Cortex of kidney (tissue), 1 donor: ENCODE results near the gene NFKBIE.

ENCODE experiments used
- DNase-seq: peaks from one replicate; lab custom pipeline; 2025; lab: John Stamatoyannopoulos, UW

The NFKBIE gene

DNA sequence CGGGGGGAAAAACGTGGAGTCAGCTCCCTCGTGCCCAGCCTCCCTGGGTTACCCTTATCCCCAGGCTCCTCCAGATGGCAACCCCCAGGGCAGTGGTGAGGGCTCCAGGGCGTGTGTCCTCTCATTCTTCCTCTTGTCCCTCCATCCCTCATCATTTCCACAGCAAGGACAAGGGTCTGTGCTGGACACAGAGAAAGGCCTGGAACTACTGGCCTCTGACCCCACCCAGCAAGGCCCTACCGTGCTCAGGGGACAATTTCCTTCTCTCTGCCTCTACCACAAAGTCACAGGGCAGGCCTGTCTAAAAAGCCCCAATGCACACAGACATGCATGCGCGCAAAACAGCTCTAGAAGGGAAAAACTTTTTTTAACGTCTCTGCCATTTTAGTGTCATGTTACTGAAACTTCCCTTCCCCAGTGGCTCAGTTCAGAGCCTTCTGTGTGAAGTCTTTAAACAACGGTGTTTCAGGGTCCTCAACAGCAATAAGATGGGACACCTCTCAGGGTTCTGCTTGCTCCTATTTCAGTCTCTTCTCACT, 7.0 kb downstream of the NFKBIE start:
- DNase-seq: no peak

DNA sequence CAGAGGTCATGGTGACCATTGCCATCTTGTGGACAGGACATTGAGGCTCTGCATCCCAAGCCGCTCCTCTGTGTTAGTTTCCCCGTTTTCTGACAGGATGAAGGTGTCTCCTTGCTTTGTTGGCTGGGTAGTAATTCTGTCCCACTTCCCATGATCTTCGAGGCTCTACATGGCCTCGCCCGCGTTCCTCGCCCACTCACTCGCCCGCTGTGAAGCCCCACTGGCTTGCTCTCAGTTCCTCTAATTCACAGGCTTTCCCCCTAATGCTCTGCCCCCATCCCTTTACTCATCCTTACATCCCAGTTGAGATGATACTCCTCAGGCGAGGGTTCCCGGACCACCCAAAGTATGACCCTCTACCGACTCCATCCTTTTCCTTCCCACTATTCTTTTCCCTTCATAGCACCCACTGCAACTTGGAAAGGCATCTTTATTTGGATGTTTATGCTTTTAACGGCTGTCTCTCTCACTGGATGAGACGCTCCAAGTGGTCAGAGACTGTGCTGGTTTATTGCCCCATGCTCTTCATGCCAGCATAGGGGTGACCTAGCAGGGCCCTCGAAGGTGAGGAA, 7.5 kb downstream of the NFKBIE start:
- DNase-seq: no peak

DNA sequence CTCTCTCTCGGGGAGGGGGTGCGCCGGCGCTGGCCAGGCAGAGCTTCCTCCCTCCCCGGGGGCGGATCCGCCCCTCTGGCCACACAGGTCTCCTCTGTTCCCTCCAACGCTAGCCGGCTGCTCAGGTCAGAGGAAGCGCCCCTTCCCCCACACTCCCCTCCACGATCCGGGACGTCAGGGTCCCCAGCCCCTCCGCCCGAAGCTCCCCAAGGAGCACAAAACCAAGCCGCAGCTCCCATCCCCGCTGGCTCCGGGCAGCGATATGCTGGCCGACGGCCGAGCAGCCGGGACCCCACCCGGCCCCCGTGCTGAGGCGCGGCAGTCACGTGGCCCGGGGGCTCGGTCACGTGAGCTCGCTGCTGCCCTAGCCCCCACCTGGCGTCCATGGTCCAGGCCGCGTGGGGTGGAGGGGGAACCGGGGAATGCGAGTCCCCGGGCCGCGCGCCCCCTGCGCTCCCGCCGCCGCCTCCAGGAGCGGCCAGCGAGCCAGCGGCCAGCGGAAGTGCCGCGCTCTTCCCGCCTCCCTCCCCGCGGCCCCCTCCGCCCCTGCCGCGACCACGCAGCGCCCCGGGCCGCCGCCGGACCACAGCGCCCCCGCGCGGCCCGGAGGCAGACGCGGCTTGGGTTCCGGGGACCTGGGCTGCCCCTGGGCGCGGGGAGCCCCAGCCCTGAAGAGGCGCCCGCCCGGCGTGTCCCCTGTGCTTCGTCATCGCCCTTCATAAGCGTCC, 8.2 kb downstream of the NFKBIE start, which contains the start of gene SLC35B2:
Gene SLC35B2, minus strand, starts transcription at position 504 of the 728 bp plus-strand sequence. Its CDS starts 118 bp downstream, at position 386.
- DNase-seq: no peak

DNA sequence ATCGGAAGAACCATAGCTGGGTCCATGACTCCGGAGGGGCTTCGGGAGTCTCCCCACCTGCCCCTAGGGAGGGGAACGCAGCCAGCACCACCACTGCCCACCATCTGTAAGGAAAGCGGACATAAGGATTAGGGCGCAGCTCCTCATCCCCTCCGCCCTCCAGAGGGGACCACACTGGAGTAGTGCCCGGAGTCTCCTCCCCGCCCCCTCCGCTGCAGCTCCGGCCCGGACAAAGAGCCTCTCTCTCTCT, 8.7 kb downstream of the NFKBIE start:
- no peak for DNase-seq

DNA sequence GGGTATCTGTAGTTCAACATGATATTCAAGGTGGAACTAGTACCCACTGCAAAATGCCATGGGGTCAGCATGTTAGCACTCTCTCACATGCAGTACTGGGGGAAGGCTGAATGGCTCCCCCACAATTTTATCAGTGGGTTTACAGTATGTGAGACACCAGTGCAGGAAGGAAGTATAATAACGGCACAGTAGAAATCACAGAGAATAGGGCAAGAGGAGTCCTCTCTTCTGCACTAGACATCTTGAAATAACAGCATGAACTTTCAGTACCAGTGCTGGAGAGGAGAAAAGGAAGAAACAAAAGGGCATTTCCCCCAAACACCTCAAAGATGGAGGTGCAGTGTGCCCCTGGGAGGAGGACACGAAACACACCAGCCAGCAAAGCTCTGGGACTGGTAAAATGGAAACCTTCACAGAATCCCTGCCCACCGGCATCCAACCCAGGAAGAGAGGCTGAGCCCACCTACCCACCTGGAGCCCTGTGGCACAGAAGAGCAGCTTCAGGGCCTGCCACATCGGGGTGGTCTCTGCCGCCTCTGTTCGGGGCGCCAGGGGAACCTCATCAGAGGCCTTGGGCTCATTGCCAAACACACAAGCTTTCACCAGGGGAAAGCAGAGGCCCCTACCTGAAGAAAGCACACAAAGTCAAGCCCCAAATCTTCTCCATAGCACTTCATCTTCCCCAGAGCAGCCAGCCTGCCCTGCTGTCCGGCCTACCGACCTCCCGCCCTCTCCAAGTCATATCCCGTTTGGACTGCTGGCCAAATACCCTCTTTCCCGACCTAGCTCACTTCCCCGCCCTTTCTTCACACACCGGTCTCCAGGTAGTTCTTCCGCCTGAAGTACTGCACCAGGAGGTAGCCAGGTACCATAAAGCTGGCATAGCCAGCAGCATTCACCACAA, 9.2 kb downstream of the NFKBIE start:
- no peak for DNase-seq

DNA sequence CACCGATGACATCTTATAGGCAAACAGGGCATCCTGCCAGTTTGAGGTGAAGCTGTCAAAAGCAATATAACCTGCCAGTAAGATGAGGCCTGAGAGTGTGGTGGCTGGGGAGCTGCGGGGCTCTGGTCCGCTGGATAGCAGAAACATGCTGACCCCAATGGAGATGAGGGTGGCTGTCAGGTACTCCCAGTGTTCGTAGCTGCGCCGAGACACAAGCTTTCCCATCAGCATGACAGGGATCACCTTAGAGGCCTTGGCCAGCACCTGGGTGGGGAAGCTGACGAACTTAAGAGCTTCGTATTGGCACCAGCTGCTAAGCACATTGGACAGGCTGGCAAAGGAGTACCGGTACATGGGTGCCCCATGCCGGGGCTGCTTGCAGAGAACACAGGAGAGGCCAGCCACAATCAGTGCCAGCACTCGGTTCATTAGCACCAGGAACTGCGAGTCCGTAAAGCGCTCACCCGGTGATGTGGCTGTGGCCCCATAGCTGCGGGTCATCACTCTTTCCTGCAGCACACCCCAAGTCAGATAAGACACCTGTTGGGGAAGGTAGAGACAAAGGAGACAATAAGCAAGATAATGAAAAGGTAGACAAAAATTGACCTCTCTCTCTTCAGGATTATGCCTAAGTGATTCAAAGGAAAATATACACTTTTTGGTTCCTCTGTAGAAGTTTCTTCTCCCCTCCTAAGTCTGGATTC, 10.1 kb downstream of the NFKBIE start:
- DNase-seq: no peak

DNA sequence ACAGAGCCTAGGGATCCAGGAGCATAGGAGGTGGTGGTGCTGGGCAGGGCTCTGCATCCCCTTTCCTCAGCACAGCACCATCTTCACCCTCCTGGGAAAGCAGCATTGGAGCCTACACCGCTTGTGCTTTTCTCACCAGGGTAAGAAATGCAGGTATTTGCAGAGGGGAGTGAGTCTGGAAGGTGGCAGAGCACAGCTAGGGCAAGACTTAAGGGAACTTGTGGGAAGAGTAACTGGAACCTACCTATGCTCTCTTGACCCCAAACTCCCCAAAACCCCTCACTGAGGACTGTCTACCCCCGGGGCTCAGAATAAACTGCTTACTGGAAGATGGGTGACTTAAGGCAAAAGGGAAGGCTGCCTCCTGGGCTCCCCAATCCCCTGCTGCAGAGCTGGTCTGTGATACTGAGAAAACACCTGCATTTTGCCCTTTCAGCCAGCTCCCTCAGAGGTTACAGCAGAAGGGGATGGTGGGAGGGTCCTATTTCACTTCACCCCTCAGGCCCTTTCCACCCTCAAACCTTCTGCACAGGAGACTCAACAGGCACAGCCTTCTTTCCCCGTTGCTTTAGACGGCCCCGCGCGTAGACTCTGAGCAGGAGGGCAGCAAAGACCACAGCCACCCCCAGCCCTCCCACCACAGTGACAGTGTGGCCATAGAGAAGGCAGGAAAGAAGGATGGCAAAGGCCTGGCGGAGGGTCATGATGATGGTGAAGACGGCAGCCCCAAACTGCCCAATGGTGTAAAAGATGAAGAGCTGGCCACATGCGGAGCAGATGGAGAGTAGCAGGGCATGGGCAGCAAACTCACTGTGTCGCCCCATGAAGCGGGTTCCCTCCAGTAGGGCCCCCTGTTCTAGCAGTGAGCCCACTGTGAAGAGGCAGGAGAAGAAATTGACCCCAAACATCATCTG, 10.9 kb downstream of the NFKBIE start:
- DNase-seq: no peak

DNA sequence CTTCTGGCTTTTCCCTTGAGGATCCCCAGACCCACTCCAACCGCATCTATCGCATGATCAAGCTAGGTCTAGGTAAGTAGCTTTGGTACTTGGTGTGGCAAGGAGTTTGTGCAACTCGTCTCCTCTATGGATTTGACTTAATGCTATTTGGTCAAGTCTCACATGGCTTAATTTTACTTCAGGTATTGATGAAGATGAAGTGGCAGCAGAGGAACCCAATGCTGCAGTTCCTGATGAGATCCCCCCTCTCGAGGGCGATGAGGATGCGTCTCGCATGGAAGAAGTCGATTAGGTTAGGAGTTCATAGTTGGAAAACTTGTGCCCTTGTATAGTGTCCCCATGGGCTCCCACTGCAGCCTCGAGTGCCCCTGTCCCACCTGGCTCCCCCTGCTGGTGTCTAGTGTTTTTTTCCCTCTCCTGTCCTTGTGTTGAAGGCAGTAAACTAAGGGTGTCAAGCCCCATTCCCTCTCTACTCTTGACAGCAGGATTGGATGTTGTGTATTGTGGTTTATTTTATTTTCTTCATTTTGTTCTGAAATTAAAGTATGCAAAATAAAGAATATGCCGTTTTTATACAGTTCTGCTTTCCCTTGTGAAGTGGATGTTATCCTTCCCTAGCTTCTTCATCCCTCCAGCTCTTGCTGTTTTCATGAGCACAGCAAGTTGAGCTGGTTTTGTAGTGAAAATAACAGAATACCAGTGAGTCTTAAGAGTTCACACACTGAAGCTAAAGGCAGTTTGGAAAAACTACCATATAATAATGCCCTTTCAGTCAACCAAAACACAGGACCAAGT, 11.8 kb downstream of the NFKBIE start:
- DNase-seq: no peak

DNA sequence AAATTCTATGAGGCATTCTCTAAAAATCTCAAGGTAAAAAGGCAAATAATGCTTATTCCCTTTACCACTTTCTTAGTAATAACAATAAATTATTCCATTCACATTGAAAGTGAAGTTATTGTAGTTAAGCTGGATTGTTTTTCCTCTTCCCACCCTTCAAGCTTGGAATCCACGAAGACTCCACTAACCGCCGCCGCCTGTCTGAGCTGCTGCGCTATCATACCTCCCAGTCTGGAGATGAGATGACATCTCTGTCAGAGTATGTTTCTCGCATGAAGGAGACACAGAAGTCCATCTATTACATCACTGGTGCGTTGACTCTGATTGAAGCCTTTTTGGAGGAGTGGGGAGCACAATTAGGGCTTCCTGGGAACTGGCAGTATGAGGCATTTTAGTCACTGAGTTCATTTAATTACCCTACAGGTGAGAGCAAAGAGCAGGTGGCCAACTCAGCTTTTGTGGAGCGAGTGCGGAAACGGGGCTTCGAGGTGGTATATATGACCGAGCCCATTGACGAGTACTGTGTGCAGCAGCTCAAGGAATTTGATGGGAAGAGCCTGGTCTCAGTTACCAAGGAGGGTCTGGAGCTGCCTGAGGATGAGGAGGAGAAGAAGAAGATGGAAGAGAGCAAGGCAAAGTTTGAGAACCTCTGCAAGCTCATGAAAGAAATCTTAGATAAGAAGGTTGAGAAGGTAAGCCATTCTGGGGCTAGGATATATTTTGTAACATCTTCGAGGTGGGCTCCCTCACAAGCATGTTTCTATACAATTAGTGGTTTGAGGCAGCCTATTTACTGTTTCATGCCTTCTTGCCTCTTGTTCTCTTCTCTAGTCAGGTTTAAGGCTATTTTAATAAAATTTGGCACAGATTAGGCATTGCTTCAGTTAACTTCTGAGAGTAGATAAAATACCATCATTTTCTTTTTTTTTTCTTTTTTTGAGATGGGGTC, 13.5 kb downstream of the NFKBIE start:
- no peak for DNase-seq

DNA sequence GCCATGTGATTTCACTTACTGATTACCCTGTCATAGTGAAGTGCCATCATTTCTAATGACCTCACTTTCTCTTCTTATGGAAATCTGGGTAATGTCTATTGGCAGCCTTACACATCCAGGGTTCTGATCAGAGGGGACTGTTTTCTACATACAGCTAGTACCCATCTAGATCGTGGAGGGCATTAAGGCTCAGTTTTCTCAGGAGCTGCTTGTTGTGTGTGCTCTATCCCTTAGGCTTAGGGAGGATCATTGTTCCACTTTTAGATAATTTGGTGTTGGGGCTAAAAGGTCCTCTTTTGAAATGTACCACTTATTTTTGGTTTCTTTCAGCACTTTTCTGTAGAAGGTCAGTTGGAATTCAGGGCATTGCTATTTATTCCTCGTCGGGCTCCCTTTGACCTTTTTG, 14.6 kb downstream of the NFKBIE start:
- no peak for DNase-seq

DNA sequence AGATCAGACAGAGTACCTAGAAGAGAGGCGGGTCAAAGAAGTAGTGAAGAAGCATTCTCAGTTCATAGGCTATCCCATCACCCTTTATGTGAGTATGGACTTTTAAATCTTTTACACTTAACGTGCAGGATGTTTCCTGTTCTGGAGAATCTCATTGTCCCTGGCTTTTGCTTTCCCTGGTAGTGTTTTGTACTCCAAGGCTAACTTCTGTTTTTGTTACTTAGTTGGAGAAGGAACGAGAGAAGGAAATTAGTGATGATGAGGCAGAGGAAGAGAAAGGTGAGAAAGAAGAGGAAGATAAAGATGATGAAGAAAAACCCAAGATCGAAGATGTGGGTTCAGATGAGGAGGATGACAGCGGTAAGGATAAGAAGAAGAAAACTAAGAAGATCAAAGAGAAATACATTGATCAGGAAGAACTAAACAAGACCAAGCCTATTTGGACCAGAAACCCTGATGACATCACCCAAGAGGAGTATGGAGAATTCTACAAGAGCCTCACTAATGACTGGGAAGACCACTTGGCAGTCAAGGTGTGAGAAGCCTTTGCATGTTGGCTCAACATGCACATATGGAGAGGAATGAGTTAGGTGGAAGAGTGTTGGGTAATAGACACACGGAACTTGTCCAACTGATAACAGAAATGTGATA, 15.2 kb downstream of the NFKBIE start:
- DNase-seq: no peak

DNA sequence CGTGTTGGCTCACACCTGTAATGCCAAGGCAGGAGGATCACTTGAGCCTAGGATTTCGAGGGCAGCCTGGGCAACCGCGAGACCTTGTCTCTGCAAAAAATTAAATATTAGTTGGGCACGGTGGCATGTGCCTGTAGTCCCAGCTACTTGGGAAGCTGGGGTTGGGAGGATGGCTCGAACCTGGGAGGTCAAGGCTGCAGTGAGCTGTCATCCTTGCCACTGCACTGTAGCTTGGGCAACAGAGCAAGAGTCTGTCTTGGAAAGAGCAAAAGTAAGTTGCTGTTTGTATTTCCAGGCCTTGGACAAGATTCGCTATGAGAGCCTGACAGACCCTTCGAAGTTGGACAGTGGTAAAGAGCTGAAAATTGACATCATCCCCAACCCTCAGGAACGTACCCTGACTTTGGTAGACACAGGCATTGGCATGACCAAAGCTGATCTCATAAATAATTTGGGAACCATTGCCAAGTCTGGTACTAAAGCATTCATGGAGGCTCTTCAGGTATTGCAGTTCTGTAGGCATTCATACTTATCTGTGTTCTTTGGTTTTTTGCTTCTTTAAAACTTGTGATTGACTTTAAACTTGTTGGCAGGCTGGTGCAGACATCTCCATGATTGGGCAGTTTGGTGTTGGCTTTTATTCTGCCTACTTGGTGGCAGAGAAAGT, 16.1 kb downstream of the NFKBIE start:
- DNase-seq: no peak

DNA sequence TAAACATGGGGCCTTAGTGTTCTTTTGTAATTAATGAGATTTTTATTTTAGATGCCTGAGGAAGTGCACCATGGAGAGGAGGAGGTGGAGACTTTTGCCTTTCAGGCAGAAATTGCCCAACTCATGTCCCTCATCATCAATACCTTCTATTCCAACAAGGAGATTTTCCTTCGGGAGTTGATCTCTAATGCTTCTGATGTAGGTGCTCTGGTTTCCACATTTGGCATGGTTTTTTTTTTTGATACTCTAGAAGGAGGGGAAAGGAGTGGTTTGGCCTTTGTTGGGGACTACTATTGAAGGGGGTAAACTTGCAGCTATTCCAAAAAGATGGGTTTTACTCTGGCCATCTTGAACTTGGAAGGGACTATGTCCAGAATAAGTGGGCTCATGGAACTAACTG, 16.8 kb downstream of the NFKBIE start:
- no peak for DNase-seq

DNA sequence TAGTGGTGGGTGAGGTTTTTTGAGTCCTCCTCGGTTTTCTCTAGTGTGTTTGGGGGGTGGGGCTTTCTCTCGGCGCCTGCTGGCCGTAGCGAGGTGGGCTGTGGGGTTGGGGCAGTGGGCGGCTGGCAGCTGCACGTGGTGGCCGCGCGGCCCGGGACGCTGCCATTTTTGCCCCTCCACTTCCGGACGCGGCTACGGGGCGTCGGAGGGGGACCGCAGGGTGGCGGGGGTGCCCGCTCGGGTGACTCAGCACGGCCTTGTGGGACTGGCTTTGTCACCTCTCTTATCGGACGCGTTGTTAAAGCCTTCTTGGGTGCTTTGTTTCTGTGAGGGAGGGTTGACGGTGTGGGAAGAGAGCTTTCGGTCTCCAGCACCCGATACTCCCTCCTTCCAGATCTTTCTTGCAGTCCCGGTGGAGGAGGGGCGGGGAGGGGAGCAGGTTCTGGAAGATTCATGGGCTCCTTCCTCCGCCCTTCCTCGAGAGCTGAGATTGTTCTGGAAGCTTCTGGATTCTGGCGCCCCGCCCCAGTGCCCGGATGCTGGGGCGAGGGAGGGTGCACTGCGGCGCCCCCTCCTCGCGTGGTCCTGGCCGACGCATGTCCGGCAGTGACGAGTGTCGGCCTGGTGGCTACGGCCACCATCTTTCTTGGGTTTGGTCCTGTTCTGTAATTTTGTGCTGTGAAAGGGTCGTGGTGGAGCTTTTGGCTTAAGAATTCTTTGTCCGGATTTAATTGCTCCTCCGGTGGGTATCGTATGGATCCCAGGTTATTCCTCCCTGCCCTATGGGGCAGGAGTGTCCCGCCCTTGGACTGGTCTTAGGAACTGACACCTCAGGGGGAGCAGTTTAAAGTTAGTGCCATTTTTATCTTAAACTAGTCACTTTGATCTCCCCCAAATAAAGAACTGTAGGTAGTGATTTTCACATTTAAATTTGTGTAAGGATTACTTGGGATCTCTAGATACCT, 17.7 kb downstream of the NFKBIE start:
- DNase-seq: no peak

DNA sequence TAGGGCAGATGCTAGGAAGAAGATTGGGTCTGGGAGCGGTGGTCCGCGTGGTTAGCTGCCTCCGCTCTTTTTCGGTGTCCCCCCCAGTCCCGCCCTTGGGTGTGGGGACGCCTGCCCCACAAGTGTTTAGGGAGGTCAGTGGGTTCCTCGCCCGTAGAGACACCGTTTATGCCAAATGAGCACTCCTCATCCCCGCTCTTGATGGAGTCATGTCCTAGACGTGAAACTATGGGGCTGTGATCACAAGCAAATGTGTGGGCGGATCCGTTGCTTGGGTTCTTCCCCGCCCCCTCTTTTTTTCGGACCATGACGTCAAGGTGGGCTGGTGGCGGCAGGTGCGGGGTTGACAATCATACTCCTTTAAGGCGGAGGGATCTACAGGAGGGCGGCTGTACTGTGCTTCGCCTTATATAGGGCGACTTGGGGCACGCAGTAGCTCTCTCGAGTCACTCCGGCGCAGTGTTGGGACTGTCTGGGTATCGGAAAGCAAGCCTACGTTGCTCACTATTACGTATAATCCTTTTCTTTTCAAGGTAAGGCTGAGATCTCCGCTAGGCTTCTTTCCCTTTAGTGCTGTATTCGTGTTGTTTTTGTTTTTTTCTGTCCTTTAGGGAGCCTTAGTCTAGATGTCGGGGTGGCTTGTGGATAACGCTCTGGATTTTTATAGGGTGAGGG, 18.6 kb downstream of the NFKBIE start, which contains the start of gene HSP90AB1:
Gene HSP90AB1, plus strand, starts transcription at position 439 of the 675 bp plus-strand sequence. CDS start 1,529 bp downstream, outside the sequence.
- no peak for DNase-seq
